ENCODE measurements around the gene EHBP1L1.
A peak's percentile ranks its signal among the peaks of the same experiment; 100 is the strongest.

The EHBP1L1 gene

GRCh38 chr11:65540290-65541092 is 35.4 kb upstream of the EHBP1L1 start (continued):
- TF ChIP-seq, protein P1, sequence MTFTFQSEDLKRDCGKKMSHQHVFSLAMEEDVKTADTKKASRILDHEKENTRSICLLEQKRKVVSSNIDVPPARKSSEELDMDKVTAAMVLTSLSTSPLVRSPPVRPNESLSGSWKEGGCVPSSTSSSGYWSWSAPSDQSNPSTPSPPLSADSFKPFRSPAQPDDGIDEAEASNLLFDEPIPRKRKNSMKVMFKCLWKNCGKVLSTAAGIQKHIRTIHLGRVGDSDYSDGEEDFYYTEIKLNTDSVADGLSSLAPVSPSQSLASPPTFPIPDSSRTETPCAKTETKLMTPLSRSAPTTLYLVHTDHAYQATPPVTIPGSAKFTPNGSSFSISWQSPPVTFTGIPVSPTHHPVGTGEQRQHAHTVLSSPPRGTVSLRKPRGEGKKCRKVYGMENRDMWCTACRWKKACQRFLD (tag by site-specific recombination; IDR thresholded peaks at IDR 0.05): no peak
- TF ChIP-seq GLIS2 (tag by site-specific recombination; IDR thresholded peaks at IDR 0.05) (peak; percentile 62), ZFHX2 (tag by site-specific recombination; conservative IDR thresholded peaks at IDR 0.05) (peak; percentile 96), ZBTB49 (tag by site-specific recombination; IDR thresholded peaks at IDR 0.05; ENCODE audit: low read depth) (no peak), ZNF214 (tag by site-specific recombination; IDR thresholded peaks at IDR 0.05; ENCODE audit: borderline replicate concordance) (no peak), ZNF248 (tag by site-specific recombination; IDR thresholded peaks at IDR 0.05) (no peak), ZBTB26 (tag by site-specific recombination; optimal IDR thresholded peaks at IDR 0.05) (peak; percentile 73), ZNF48 (tag by site-specific recombination; IDR thresholded peaks at IDR 0.05) (no peak), ZNF654 (tag by site-specific recombination; IDR thresholded peaks at IDR 0.05; ENCODE audit: low read depth) (peak; percentile 39), ZNF747 (tag by site-specific recombination; IDR thresholded peaks at IDR 0.05) (no peak), ZNF155 (tag by site-specific recombination; IDR thresholded peaks at IDR 0.05) (no peak), SP3 (tag by site-specific recombination; IDR thresholded peaks at IDR 0.05) (peak; percentile 84), ZNF16 (tag by site-specific recombination; IDR thresholded peaks at IDR 0.05; ENCODE audit: low read depth) (no peak), ZBTB7A (tag by site-specific recombination; IDR thresholded peaks at IDR 0.05; ENCODE audit: low read depth) (0 out of 2 replicates have a peak, but pooled peaks have one; percentile 32), ZNF416 (tag by site-specific recombination; IDR thresholded peaks at IDR 0.05) (no peak), ZNF561 (tag by site-specific recombination; IDR thresholded peaks at IDR 0.05; ENCODE audit: borderline replicate concordance) (peak; percentile 76; the same call in 1 of the 2 replicates), ZNF549 (tag by site-specific recombination; IDR thresholded peaks at IDR 0.05) (no peak), ZNF518A (tag by site-specific recombination; conservative IDR thresholded peaks at IDR 0.05; ENCODE audit: low read depth) (no peak), KLF10 (tag by site-specific recombination; IDR thresholded peaks at IDR 0.05) (peak; percentile 29; the same call in 1 of the 2 replicates), ZNF621 (tag by site-specific recombination; IDR thresholded peaks at IDR 0.05) (no peak), ZNF157 (tag by site-specific recombination; IDR thresholded peaks at IDR 0.05) (no peak), ZNF530 (tag by site-specific recombination; IDR thresholded peaks at IDR 0.05; ENCODE audit: low read depth) (no peak), ZNF426 (tag by site-specific recombination; IDR thresholded peaks at IDR 0.05) (no peak), BCL11B (tag by site-specific recombination; IDR thresholded peaks at IDR 0.05; ENCODE audit: low read depth) (peak; percentile 60; the same call in 1 of the 2 replicates), BCL11A (tag by site-specific recombination; IDR thresholded peaks at IDR 0.05; ENCODE audit: low read depth) (peak; percentile 61; the same call in 1 of the 2 replicates), ZNF335 (tag by site-specific recombination; conservative IDR thresholded peaks at IDR 0.05) (peak; percentile 58), ZFP41 (tag by site-specific recombination; IDR thresholded peaks at IDR 0.05; ENCODE audit: borderline replicate concordance) (no peak)
- TF ChIP-seq, protein P2, sequence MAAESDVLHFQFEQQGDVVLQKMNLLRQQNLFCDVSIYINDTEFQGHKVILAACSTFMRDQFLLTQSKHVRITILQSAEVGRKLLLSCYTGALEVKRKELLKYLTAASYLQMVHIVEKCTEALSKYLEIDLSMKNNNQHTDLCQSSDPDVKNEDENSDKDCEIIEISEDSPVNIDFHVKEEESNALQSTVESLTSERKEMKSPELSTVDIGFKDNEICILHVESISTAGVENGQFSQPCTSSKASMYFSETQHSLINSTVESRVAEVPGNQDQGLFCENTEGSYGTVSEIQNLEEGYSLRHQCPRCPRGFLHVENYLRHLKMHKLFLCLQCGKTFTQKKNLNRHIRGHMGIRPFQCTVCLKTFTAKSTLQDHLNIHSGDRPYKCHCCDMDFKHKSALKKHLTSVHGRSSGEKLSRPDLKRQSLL (tag by site-specific recombination; IDR thresholded peaks at IDR 0.05): no peak
- TF ChIP-seq, protein P3, sequence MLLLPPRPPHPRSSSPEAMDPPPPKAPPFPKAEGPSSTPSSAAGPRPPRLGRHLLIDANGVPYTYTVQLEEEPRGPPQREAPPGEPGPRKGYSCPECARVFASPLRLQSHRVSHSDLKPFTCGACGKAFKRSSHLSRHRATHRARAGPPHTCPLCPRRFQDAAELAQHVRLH (tag by site-specific recombination; IDR thresholded peaks at IDR 0.05): 0 out of 2 replicates have a peak, but pooled peaks have one; percentile 32
